ENCODE results near the gene GPR176.

GRCh38 chr15:39963786-39964185 is 43.7 kb upstream of the GPR176 start:
- TF ChIP-seq CTCF (conservative IDR thresholded peaks at IDR 0.05), result no peak
- TF ChIP-seq ZFX (IDR thresholded peaks at IDR 0.05), result no peak
